K562 (cell line): ENCODE results near the gene BCAP31.

Source experiments
- BRCA1 ChIP-seq, 2 experiments: fragments of 450-650 bp in 1 of 2; sonication (generic) in 1 of 2; formaldehyde crosslinking in 1 of 2; IDR thresholded peaks; 2 replicates each; pipeline versions ENCODE4 v1.5.0 to v1.6.1; 2017 to 2020; ENCODE audit warnings: mild to moderate bottlenecking in 1 of 2, missing genetic modification reagents in 1 of 2
- GTF2E2 ChIP-seq: fragments of 200-800 bp; sonication (Bioruptor generic); IDR thresholded peaks from 2 replicates; pipeline ENCODE4 v1.6.1; 2016; ENCODE audit warnings: missing genetic modification characterization, missing compliant biosample characterization
- HNRNPLL ChIP-seq: fragments of 200-400 bp; formaldehyde crosslinking; IDR thresholded peaks from 2 replicates; pipeline ENCODE4 v1.6.1; 2017; ENCODE audit warnings: low read length, low read depth, mild to moderate bottlenecking; ENCODE audit not compliant: poor library complexity, severe bottlenecking
- NFE2L1 ChIP-seq: fragments of 450-650 bp; IDR thresholded peaks from 2 replicates; pipeline ENCODE4 v1.6.1; 2016; ENCODE audit warnings: missing genetic modification characterization, low read depth, mild to moderate bottlenecking, missing compliant biosample characterization, moderate library complexity, borderline replicate concordance
- SMAD1 ChIP-seq: fragments of 150-350 bp; IDR thresholded peaks from 2 replicates; pipeline ENCODE4 v1.6.1; 2014; ENCODE audit warnings: low read length, low read depth; ENCODE audit not compliant: partially characterized antibody
- SRF ChIP-seq, 2 experiments: fragments of 250-450, 450-650 bp in 1 of 2; sonication (Bioruptor Pico) in 1 of 2; sonication (generic) in 1 of 2; formaldehyde crosslinking; IDR thresholded peaks; 2 replicates each; pipeline versions ENCODE4 v1.5.0 to v1.5.1; 2020 to 2022; ENCODE audit warnings: mild to moderate bottlenecking in 1 of 2, missing genetic modification reagents in 1 of 2
- ZNF24 ChIP-seq: fragments of 450-650 bp; IDR thresholded peaks from 2 replicates; pipeline ENCODE4 v1.6.1; 2016
- TF ChIP-seq, protein P1 (sequence below), 3 experiments: IDR thresholded peaks in 2 of 3; conservative IDR thresholded peaks in 1 of 3; 2 replicates each; pipeline ENCODE4 v1.5.1; 2011 to 2012; ENCODE audit warnings: low read length in 3 of 3, mild to moderate bottlenecking in 3 of 3, control low read depth in 2 of 3, improper control_type of control experiment in 1 of 3, inconsistent platforms in 1 of 3, low read depth in 1 of 3, mixed read lengths in 1 of 3, moderate library complexity in 1 of 3; ENCODE audit not compliant: insufficient read depth in 2 of 3

DNA sequence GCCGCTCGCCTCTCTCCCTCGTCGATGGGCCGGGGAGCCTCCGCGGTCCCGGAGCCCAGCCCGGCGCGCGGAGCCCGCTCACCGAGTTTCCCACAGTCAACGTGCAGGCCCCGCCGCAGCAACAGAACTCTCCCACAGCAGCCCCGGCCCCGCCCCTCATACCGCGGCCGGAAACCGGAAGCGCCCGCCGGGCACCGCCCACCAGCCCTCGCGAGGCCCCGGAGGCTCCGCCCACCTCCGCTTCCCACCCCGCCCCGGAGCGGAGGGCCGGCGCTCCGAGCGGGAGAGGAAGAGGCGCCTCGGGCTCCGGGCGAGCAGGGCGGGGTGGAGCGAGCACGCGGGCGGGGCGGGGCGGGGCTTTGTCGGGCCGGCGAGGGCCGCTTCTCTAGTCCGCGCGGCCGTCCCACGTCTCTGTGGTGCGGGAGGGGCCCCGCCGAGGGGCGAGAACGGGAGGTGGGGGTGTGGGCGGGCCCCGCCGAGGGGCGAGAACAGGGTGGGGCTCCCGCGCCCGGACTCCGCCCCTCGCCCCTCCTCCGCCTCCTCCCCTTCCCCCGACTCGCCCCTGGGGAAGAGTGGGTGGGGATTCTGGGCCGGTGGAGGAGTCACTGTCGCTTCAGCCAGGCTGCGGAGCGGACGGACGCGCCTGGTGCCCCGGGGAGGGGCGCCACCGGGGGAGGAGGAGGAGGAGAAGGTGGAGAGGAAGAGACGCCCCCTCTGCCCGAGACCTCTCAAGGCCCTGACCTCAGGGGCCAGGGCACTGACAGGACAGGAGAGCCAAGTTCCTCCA lies at the start of gene BCAP31, which contains the start of gene ABCD1:
- no peak for TF ChIP-seq GTF2E2
- no peak for TF ChIP-seq ZNF24
- no peak for TF ChIP-seq SMAD1
- TF ChIP-seq SRF (CRISPR knock-in tag; IDR thresholded peaks at IDR 0.05), result no peak
- TF ChIP-seq HNRNPLL, result no peak
- TF ChIP-seq, protein P1, sequence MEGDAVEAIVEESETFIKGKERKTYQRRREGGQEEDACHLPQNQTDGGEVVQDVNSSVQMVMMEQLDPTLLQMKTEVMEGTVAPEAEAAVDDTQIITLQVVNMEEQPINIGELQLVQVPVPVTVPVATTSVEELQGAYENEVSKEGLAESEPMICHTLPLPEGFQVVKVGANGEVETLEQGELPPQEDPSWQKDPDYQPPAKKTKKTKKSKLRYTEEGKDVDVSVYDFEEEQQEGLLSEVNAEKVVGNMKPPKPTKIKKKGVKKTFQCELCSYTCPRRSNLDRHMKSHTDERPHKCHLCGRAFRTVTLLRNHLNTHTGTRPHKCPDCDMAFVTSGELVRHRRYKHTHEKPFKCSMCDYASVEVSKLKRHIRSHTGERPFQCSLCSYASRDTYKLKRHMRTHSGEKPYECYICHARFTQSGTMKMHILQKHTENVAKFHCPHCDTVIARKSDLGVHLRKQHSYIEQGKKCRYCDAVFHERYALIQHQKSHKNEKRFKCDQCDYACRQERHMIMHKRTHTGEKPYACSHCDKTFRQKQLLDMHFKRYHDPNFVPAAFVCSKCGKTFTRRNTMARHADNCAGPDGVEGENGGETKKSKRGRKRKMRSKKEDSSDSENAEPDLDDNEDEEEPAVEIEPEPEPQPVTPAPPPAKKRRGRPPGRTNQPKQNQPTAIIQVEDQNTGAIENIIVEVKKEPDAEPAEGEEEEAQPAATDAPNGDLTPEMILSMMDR (IDR thresholded peaks at IDR 0.05 in 2 of 3, conservative IDR thresholded peaks at IDR 0.05 in 1 of 3; ENCODE audit: insufficient read depth in 2 of 3, low read depth in 1 of 3, low read length in 3 of 3), result no peak
- TF ChIP-seq NFE2L1 (tag), result no peak
- TF ChIP-seq BRCA1 (IDR thresholded peaks at IDR 0.05), result no peak
- no peak for TF ChIP-seq BRCA1 (CRISPR knock-in tag; IDR thresholded peaks at IDR 0.05)
